HG03432 (cell line): ENCODE measurements around the gene SHISA5.

ENCODE experiments used
- ATAC-seq: cut with Tn5 transposase; IDR thresholded peaks from one replicate; pipeline ENCODE4 v1.9.1; 2021; ENCODE audit warnings: mild to moderate bottlenecking, moderate library complexity; ENCODE audit not compliant: unreplicated experiment

SHISA5 gene

DNA sequence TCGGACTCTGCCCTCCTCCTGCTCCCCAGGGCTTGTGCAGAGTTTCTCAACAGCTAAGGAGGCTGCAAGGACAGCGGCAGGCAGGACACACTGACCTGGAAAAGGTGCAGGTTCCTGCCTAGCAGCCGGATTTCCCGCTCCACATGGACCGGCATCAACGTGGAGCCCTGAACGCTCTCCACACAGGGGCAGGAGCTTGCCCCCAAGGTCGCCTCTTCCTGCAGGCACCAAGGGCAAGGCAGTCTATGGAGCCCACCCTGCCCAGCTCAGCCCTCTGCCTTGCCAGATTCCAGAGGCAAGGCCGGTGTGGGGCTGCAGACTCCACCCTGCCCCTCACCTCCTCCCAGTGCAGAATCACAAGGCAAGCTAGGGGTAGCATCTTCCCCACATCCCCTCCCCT lies 84.8 kb downstream of the SHISA5 start:
- ATAC-seq, result no peak

DNA sequence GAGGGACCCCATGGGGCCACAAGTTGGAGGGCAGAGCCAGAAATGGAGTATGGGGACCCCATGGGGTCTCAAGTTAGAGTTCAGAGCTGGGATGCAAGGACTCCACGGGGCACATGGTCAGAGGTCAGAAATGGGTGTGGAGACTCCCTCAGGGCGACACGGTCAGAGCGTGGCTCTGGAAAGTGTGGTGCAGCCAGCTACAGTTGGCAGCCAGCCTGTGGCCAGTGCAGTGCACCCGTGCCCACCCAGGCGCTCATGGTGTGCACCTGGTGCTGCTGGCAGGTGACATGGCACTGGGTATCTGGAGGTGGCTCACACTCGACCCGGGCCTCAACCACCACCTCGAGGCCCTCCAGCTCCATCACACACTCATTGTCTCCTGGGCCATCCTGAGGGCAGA lies 85.3 kb downstream of the SHISA5 start:
- no peak for ATAC-seq

DNA sequence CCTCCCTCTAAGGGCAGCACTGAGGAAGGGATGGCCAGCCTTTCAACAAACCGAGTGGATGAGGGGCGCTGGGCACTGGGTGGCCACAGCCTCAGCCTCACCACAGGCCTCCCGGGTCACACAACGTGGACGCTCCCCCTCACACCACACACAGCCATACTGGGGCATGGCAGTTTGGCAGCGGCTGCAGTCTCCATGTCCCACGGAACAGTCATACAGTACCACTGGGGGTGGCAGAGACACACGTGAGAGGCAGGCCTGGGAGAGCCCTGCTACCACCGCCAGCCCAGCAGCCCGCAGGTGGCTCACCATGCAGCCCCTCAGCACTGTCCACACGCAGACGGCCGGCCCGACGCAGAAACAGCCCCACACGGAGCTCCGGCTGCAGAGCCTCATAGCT lies 85.8 kb downstream of the SHISA5 start:
- ATAC-seq, result no peak
